Left renal cortex interstitium (tissue), 4 donors: ENCODE results near the gene TXNRD2. TPM values are rescaled to one million over a fixed set of nuclear protein-coding genes. Genes with fewer than 3 reads are reported as not detected.

Experiments
- DNase-seq, 4 donors: peaks; one replicate each; pipeline ENCODE4 v3.0.0-alpha.2; 2013; ENCODE audit warnings: low read depth in 4 of 4, low spot score in 2 of 4, missing footprints in 1 of 4
- polyA plus RNA-seq, 4 donors: library from polyadenylated mRNA; unstranded; fragments of 120-200 nt; gene quantifications; one replicate each; pipeline ENCODE4 v1.2.1, GENCODE V29; 2013; ENCODE audit not compliant: insufficient read length in 4 of 4

TXNRD2 gene
- polyA plus RNA-seq, 4 donors: 23.0 to 35.8 (median 29.3) TPM

- no peak for DNase-seq
Observed at GRCh38 chr22:19870153-19871022, 71.2 kb downstream of the TXNRD2 start.

- no peak for DNase-seq
Observed at GRCh38 chr22:19869497-19870152, 72.0 kb downstream of the TXNRD2 start.

- no peak for DNase-seq
Observed at GRCh38 chr22:19868773-19869471, 72.7 kb downstream of the TXNRD2 start.

GRCh38 chr22:19868333-19868732 is 73.3 kb downstream of the TXNRD2 start:
- DNase-seq: no peak

GRCh38 chr22:19867617-19868016 is 74.0 kb downstream of the TXNRD2 start:
- DNase-seq: no peak

- DNase-seq: no peak
Observed at GRCh38 chr22:19866665-19867009, 75.0 kb downstream of the TXNRD2 start.

GRCh38 chr22:19865141-19865829 is 76.3 kb downstream of the TXNRD2 start:
- no peak for DNase-seq

- no peak for DNase-seq
Observed at GRCh38 chr22:19864538-19865106, 77.0 kb downstream of the TXNRD2 start.

- no peak for DNase-seq
Observed at GRCh38 chr22:19863571-19863970, 78.0 kb downstream of the TXNRD2 start.

- DNase-seq: no peak
Observed at GRCh38 chr22:19862619-19863246, 78.9 kb downstream of the TXNRD2 start.

GRCh38 chr22:19859861-19860510 is 81.6 kb downstream of the TXNRD2 start:
- no peak for DNase-seq

GRCh38 chr22:19857382-19857781 is 84.2 kb downstream of the TXNRD2 start:
- DNase-seq: no peak

- peak in 2 of 4 donors; percentile 44 to 49 for DNase-seq
Observed at GRCh38 chr22:19855504-19856409, 85.9 kb downstream of the TXNRD2 start.

- DNase-seq: peak; percentile 87 to 94 (median 91)
Observed at GRCh38 chr22:19854778-19855503, 86.7 kb downstream of the TXNRD2 start, which contains the start of the genes GNB1L and RTL10. Gene GNB1L, minus strand, starts transcription at chr22:19854874. Its CDS starts 33,519 bp downstream, at chr22:19821355. Gene RTL10, minus strand, starts transcription at chr22:19854874. Its CDS starts 2,613 bp downstream, at chr22:19852261.

- DNase-seq: no peak
Observed at GRCh38 chr22:19853879-19854777, 87.5 kb downstream of the TXNRD2 start.

- no peak for DNase-seq
Observed at GRCh38 chr22:19853058-19853878, 88.3 kb downstream of the TXNRD2 start.
